ENCODE data around the gene SEC16A.

Gene SEC16A

GRCh38 chr9:136517012-136517743, 34.3 kb upstream of the SEC16A start:
- H3K4me3 ChIP-seq (ENCODE audit: control insufficient read depth, low read depth, low read length): no peak overlapping the region
- TF ChIP-seq, protein P1, sequence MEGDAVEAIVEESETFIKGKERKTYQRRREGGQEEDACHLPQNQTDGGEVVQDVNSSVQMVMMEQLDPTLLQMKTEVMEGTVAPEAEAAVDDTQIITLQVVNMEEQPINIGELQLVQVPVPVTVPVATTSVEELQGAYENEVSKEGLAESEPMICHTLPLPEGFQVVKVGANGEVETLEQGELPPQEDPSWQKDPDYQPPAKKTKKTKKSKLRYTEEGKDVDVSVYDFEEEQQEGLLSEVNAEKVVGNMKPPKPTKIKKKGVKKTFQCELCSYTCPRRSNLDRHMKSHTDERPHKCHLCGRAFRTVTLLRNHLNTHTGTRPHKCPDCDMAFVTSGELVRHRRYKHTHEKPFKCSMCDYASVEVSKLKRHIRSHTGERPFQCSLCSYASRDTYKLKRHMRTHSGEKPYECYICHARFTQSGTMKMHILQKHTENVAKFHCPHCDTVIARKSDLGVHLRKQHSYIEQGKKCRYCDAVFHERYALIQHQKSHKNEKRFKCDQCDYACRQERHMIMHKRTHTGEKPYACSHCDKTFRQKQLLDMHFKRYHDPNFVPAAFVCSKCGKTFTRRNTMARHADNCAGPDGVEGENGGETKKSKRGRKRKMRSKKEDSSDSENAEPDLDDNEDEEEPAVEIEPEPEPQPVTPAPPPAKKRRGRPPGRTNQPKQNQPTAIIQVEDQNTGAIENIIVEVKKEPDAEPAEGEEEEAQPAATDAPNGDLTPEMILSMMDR (IDR thresholded peaks at IDR 0.05; ENCODE audit: control insufficient read depth, insufficient read depth, low read depth, low read length, missing control alignments): no peak
- DNase-seq (ENCODE audit: low read depth): no peak

DNA sequence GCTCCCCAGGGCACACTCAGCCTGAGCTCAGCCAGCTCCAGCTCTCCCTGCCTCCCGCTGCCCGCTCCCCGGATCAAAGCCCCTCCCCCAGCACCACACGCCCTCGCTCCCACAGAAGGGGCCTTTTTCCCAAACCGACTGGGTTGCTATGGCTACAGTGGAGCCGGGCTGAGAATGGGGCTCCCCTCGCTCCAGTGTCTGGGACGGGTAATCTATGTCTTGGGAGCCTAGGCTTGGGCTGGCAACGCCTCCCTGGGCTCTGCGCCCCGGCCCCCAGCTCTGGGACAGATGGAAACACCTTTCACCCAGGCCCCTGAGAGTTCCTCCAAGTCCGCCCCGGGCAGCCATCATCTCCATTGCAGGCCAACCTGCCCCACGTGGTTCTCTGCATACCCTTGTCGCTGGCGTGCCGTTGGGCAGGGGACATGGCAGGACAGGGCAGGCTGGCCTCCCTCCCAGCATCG, 33.4 kb upstream of the SEC16A start:
- TF ChIP-seq, protein P1 (IDR thresholded peaks at IDR 0.05; ENCODE audit: control insufficient read depth, insufficient read depth, low read depth, low read length, missing control alignments): no peak
- no peak overlapping the region for H3K4me3 ChIP-seq (ENCODE audit: control insufficient read depth, low read depth, low read length)
- DNase-seq (ENCODE audit: low read depth): no peak

DNA sequence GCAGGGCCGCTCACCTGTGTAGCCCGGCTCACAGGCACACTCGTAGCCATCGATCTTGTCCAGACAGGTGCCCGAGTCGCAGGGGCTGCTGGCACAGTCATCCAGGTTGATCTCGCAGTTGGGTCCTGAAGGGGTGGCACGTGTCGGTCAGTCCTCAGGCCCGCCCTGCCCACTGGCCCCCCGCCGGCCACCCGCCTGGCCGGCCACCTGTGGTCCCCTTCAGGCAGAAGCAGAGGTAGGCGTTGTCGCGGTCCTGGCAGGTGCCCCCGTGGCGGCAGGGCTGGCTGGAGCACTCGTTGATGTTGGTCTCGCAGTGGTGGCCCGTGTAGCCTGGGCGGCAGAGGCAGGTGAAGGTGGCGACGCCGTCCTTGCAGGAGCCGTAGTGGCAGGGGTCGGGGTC, 32.4 kb upstream of the SEC16A start:
- no peak for DNase-seq (ENCODE audit: low read depth)
- no peak overlapping the region for H3K4me3 ChIP-seq (ENCODE audit: control insufficient read depth, low read depth, low read length)
- TF ChIP-seq, protein P1 (IDR thresholded peaks at IDR 0.05; ENCODE audit: control insufficient read depth, insufficient read depth, low read depth, low read length, missing control alignments): no peak

DNA sequence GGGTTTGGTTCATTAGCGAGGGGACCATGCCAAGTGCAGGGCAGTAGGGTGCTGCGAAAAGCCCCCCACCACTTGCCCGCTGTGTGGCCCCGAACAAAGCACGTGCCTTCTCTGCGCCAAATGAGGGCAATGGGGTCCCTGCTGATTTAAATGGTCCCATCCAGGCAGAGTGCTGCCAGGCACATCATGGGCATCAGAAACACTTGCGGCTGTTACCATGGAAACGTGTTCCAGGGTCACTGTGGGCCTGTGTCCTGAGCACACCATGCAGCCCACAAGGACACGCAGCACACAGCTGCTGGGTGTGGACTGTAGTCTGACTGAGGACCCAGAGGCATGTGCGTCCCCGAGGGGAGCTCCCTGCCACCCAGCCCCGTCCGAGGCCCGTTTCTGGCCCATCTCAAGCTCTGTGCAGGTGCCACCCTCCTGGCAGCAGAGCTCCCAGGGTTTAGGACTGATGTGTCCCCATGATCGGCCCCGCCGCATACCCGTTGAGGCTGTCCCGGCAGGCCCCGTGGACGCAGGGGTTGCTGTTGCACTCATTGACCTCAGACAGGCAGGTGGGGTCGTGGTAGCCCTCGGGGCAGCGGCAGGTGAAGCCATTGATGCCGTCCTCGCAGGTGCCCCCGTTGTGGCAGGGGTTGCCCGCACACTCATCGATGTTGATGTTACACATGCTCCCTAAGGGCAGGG, 31.3 kb upstream of the SEC16A start:
- DNase-seq (ENCODE audit: low read depth): no peak
- H3K4me3 ChIP-seq (ENCODE audit: control insufficient read depth, low read depth, low read length): no peak overlapping the region
- TF ChIP-seq, protein P1 (IDR thresholded peaks at IDR 0.05; ENCODE audit: control insufficient read depth, insufficient read depth, low read depth, low read length, missing control alignments): no peak

DNA sequence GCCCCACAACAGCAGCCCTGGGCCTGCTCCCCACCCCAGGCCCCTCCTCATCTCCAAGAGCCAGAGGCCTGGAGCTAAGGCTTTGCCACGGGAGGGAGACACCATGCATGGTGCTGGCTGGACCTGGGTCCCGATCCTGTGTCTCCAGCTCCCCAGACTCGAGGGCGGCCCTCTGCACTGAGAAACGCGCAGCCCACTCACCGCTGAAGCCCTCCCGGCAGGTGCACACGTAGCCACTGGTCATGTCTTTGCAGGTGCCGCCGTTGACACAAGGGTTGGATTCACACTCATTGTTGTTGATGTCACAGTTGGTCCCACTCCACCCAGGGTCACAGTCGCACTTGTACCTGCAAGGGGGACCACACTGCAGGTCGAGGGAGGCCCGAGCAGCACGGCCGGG, 30.4 kb upstream of the SEC16A start:
- H3K4me3 ChIP-seq (ENCODE audit: control insufficient read depth, low read depth, low read length): no peak overlapping the region
- no peak for DNase-seq (ENCODE audit: low read depth)
- TF ChIP-seq, protein P1 (IDR thresholded peaks at IDR 0.05; ENCODE audit: control insufficient read depth, insufficient read depth, low read depth, low read length, missing control alignments): no peak

DNA sequence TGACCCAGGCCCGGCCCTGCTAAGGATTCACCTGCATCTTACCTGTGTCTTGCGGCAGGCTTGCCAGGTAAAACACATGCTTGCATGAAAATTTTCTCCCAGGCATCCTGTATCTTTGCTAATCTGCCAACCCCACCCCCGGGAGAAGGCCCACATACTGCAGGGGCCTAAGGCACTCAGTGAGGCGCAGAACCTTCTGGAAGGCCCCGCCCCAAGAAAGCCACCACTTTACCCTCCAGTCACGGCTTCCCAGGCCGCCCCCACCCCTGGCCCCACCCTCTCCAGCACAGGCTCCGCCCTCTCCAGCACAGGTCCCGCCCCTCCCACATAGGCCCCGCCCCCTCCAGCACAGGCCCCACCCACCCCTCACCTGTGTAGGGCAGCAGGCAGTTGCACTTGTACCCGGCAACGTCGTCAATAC, 29.8 kb upstream of the SEC16A start:
- no peak for DNase-seq (ENCODE audit: low read depth)
- TF ChIP-seq, protein P1 (IDR thresholded peaks at IDR 0.05; ENCODE audit: control insufficient read depth, insufficient read depth, low read depth, low read length, missing control alignments): no peak
- H3K4me3 ChIP-seq (ENCODE audit: control insufficient read depth, low read depth, low read length): no peak overlapping the region
